ENCODE measurements around the gene LTN1.

LTN1 gene

DNA sequence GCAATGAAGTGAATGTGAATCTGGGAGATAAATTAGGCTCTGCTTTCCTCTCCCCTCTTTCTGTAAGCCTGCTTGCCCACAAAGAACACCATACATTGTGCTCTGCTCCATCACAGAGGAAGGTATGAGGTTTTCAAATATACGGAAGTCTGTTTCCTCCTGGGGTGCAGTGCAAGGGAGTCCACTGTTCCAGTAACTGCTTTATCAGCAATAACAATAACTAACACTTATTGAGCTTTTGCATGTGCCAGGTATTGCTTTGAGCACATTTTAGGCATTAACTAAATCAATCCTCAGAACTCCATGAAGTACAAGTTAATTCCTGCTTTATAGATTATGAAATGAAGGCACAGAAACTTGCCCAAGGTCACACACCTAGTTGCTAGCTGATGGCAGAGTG, 10.0 kb downstream of the LTN1 start:
- H3K4me1 ChIP-seq (ENCODE audit: control insufficient read depth, low read length): no peaks in the 10 kb centered on the region
- no peaks in the 10 kb centered on the region for H3K9me3 ChIP-seq (ENCODE audit: control insufficient read depth, insufficient read depth, low read length)
- H3K79me2 ChIP-seq (ENCODE audit: control insufficient read depth, low read length): peaks cover 8% of the 10 kb centered on the region
- H4K20me1 ChIP-seq (ENCODE audit: control insufficient read depth, insufficient read depth, low read depth, low read length): no peaks in the 10 kb centered on the region
- no peaks in the 10 kb centered on the region for H3K27me3 ChIP-seq (ENCODE audit: control insufficient read depth, low read length)
- TF ChIP-seq CTCF (IDR thresholded peaks at IDR 0.05; ENCODE audit: low read depth, low read length, poor library complexity, severe bottlenecking): no peak
- no peak for TF ChIP-seq EZH2phosphoT487 (IDR thresholded peaks at IDR 0.05; ENCODE audit: borderline replicate concordance, low read length)
- H3F3A ChIP-seq (ENCODE audit: control insufficient read depth, insufficient read depth): peaks cover 4% of the 10 kb centered on the region; the same call in 1 of the 2 replicates
- H3K36me3 ChIP-seq (ENCODE audit: control insufficient read depth, low read length): peaks cover 62% of the 10 kb centered on the region
- no peaks in the 10 kb centered on the region for H3K9me2 ChIP-seq (replicated peaks; ENCODE audit: control insufficient read depth, low read length)
- no peak overlapping the region for H3K27ac ChIP-seq (ENCODE audit: low read depth, low read length)
- no peak overlapping the region for H3K4me3 ChIP-seq (ENCODE audit: low read length)
- no peak overlapping the region for H3K4me2 ChIP-seq (ENCODE audit: low read length)

GRCh38 chr21:28979092-28979491, 13.6 kb downstream of the LTN1 start:
- Histone ChIP-seq H3F3A (ENCODE audit: control insufficient read depth, insufficient read depth) (no peaks in the 10 kb centered on the region), H3K4me1 (ENCODE audit: control insufficient read depth, low read length) (no peaks in the 10 kb centered on the region), H3K9me2 (replicated peaks; ENCODE audit: control insufficient read depth, low read length) (no peaks in the 10 kb centered on the region), H3K27ac (ENCODE audit: low read depth, low read length) (no peak overlapping the region), H3K4me3 (ENCODE audit: low read length) (no peak overlapping the region), H3K79me2 (ENCODE audit: control insufficient read depth, low read length) (no peaks in the 10 kb centered on the region; the same call in 1 of the 2 replicates), H3K36me3 (ENCODE audit: control insufficient read depth, low read length) (peaks cover 56% of the 10 kb centered on the region), H3K4me2 (ENCODE audit: low read length) (no peak overlapping the region), H3K27me3 (ENCODE audit: control insufficient read depth, low read length) (no peaks in the 10 kb centered on the region), H4K20me1 (ENCODE audit: control insufficient read depth, insufficient read depth, low read depth, low read length) (no peaks in the 10 kb centered on the region), H3K9me3 (ENCODE audit: control insufficient read depth, insufficient read depth, low read length) (no peaks in the 10 kb centered on the region)
- TF ChIP-seq EZH2phosphoT487 (IDR thresholded peaks at IDR 0.05; ENCODE audit: borderline replicate concordance, low read length) (no peak), CTCF (IDR thresholded peaks at IDR 0.05; ENCODE audit: low read depth, low read length, poor library complexity, severe bottlenecking) (no peak)

GRCh38 chr21:28975397-28975796, 17.3 kb downstream of the LTN1 start:
- Histone ChIP-seq H3K4me1 (ENCODE audit: control insufficient read depth, low read length) (no peaks in the 10 kb centered on the region), H3F3A (ENCODE audit: control insufficient read depth, insufficient read depth) (no peaks in the 10 kb centered on the region), H3K27me3 (ENCODE audit: control insufficient read depth, low read length) (no peaks in the 10 kb centered on the region), H3K4me3 (ENCODE audit: low read length) (no peak overlapping the region), H4K20me1 (ENCODE audit: control insufficient read depth, insufficient read depth, low read depth, low read length) (no peaks in the 10 kb centered on the region), H3K36me3 (ENCODE audit: control insufficient read depth, low read length) (peaks cover 49% of the 10 kb centered on the region), H3K9me3 (ENCODE audit: control insufficient read depth, insufficient read depth, low read length) (no peaks in the 10 kb centered on the region), H3K27ac (ENCODE audit: low read depth, low read length) (no peak overlapping the region), H3K9me2 (replicated peaks; ENCODE audit: control insufficient read depth, low read length) (no peaks in the 10 kb centered on the region), H3K4me2 (ENCODE audit: low read length) (no peak overlapping the region), H3K79me2 (ENCODE audit: control insufficient read depth, low read length) (peaks cover 3% of the 10 kb centered on the region)
- TF ChIP-seq CTCF (IDR thresholded peaks at IDR 0.05; ENCODE audit: low read depth, low read length, poor library complexity, severe bottlenecking): no peak
- no peak for TF ChIP-seq EZH2phosphoT487 (IDR thresholded peaks at IDR 0.05; ENCODE audit: borderline replicate concordance, low read length)
